HepG2 (cell line): ENCODE data around the gene DNM3.

Source experiments
- HNF4A ChIP-seq: sonication (generic); formaldehyde crosslinking; IDR thresholded peaks from 2 replicates; pipeline ENCODE4 v1.4.0; 2020; ENCODE audit warnings: missing genetic modification reagents
- MYC ChIP-seq: sonication (generic); formaldehyde crosslinking; IDR thresholded peaks from 2 replicates; pipeline ENCODE4 v1.9.0; 2021; ENCODE audit warnings: missing genetic modification reagents, borderline replicate concordance
- ZNF124 ChIP-seq: sonication (generic); formaldehyde crosslinking; IDR thresholded peaks from 2 replicates; pipeline ENCODE4 v1.4.0; 2020; ENCODE audit warnings: missing genetic modification reagents
- TF ChIP-seq, protein P1 (sequence below): IDR thresholded peaks from 2 replicates; pipeline ENCODE4 v1.6.1; 2016

DNA sequence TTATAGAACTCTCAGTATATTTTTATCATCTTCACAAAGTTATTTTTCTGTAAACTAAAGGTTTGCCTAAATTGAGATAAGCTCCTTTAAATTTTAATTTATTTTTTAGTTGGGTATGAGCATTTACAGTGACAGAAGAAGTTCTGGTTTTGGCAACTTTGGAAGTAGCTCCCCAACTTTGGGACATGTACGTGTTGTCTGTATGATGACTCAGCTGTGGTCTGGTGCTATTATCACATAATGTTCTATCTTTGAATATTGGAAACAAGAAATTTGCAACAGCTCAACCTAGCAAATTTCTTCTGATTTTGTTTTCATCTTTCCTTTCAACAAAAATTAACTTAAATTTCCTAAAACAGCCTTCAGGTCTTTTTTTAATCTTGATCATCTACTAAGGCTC lies 532.6 kb downstream of the DNM3 start:
- TF ChIP-seq HNF4A (CRISPR knock-in tag) (no peak), MYC (CRISPR knock-in tag) (no peak), ZNF124 (no peak)
- TF ChIP-seq, protein P1, sequence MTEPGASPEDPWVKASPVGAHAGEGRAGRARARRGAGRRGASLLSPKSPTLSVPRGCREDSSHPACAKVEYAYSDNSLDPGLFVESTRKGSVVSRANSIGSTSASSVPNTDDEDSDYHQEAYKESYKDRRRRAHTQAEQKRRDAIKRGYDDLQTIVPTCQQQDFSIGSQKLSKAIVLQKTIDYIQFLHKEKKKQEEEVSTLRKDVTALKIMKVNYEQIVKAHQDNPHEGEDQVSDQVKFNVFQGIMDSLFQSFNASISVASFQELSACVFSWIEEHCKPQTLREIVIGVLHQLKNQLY (CRISPR knock-in tag) = no peak
